Stimulated activated CD8-positive, alpha-beta memory T cell treated with anti-CD3 and anti-CD28 coated beads, Interleukin-15, amount 100 ng/mL, for 4 hours (primary cell): ENCODE measurements around the gene CNNM3.
A peak's percentile ranks its signal among the peaks of the same experiment; 100 is the strongest.
"Not testable (repeated sequence)": the region's sequence is repeated elsewhere in the genome, so short reads cannot be mapped to it uniquely, and the experiment has no call there.

Experiments
- DNase-seq, 2 donors: peaks; one replicate each; pipeline ENCODE4 v3.0.0-alpha.2; 2020; ENCODE audit warnings: low read depth in 2 of 2

The CNNM3 gene

DNA sequence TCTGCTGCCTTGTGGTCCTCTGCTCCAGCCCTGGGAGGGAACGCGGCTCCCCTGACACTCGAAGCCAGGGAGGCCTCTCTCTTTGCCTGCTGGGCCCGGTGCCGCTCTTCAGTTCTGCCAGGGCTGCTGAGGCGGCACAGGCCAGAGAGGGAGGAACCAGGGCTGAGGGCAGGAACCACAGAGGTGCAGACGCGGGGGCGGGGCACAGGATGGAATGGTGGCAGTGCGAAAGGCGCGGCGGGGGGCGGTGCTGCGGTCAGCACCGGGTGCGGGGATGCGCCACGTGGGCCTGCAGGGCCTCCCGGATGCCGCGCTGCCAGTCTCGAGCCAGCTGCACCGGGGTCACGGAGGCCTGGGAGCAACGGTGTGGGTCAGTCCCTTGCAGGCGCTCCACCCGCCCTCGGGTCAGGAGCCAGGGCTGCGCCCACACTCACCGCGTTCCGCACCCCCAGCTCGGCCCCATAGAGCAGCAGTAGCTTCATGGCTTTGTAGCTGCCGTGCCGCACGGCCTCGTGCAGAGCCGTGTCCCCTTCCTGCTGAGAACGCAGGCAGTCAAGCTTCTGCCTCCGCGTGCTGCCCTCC lies 23.3 kb downstream of the CNNM3 start:
- peak; percentile 46 to 59 for DNase-seq

DNA sequence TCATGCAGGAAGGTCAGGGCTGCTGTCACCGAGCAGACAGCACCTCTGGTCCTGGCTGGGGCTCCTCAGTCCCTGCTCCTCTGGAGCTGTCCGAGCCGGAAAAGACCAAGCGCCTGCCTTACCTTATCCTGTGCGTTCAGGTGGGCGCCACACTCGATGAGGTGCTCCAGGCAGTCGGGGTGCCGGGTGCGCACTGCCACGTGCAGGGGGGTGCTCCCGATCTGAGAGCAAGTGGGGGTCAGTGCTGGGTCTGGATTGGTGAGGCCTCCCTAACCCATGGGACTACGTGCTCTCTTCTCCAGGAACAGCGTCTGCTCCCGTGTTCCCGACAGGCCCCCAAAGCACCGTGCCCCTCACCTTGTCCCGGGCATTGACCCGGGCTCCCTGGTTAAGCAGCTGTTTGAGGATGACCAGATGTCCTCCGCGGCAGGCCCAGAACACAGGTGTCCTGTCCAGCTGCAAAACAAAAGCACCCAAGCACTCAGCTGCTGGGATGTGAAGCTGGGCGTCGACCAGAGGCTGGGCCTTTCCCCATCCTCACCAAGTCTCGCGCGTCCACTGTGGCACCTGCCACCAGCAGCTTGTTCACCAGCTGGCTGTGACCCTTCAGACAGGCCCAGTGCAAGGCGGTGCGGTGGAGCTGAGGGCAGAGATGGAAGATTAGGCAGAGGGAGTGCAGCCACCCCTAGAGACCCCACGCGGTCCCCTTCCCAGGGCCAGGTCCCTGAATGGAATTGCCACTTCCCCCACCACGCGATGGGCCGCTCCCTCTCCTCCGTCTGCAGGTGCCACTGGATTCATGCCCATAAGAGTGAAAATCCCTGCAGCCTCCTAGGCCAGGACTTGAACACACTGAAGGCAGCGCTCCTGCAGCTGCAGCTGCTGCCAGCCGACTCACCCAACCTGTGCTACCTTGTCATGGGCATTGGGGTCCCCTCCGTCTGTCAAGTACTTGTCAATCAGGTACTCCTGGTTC lies 24.1 kb downstream of the CNNM3 start:
- no peak for DNase-seq

DNA sequence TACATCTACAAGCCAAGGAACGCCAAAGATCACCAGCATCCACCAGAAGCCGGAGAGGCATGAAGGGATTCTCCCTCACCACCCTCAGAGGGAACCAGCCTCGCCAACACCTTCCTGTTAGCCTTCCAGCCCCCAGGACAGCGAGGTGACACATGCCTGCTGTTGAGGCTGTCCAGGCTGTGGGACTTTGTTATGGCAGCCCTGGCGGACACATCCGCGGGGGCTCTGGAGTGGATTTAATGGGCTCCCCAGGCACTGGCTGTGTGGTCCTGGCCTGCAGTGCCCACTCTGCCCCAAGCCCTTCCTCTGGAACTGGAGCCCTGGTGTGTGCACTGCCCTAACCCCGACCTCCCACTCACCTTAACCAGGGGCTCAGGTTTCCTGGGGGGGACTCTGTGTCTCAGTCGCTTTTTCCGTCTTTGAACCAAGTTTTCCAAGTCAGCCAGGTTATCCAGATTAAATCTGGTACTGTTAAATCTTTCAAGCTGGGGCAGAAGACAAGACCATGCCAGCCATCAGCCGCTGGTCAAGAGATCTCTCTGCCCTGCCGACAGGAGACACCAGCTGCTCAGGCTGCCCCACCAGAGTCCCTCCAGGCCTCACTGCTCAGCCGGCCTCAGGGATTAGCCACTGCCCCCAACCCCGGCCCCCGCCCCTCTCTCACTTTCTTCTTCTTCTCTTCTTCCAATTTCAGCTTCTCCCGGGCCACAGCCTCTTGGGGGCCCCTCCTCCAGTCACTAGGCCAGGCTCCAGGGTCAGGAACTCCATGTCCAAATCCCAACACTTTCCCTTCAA lies 25.8 kb downstream of the CNNM3 start:
- no peak for DNase-seq

DNA sequence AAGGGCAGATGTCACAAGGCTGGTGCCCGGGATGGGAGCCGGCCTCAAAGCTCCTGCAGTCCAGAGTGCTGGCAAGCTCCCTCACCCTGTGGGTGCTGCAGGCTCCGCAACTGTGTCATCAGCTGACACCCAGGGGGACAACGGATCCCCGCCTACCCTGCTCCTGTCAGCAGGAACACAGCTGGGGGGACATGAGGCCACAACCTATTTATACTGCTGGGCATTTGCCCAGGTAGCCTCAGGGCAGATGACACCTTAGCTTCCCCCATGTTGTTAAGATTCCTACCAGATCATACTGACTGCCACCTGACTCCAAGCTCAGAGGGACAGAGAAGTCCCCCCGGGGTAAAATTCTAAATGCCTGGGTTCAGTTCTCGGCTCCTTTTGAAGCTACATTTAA lies 26.5 kb downstream of the CNNM3 start:
- no peak for DNase-seq

DNA sequence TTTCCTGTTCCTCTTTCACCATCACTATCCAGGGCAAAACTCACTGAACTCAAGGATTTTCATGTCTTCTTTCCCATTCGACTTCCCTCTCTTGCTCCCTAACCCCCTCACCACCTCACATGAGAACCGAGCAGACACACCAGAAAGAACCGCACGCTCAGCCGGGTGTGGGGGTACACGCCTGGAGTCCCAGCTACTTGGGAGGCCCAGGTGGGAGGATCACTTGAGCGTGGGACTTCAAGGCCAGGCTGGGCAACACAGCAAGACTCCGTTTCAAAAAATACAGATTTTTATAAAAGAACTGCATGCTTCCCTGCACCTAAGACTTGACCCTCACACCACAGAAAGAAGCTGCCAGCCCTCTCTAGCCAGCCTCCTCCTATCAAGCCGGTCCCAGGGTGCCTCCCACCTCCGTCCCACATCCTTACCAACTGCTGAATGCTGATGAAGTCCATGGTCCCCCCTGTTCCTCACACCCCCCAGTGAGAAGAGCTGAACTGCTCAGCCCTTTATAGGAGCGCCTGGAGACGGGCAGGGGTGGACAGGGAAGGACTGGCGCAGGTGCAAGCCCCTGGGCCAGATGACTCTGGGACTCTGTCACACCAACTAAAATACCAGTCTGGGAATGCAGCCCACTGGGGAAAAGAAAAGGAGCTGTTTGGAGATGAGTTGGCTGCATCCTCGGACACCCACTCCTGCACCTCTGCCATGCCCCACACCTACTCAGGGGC lies 27.6 kb downstream of the CNNM3 start, which contains the start of gene ANKRD23:
TSS of gene ANKRD23 (minus strand) at position 484 of the 731 bp plus-strand sequence. CDS start at position 455, 29 bp downstream.
- no peak for DNase-seq

DNA sequence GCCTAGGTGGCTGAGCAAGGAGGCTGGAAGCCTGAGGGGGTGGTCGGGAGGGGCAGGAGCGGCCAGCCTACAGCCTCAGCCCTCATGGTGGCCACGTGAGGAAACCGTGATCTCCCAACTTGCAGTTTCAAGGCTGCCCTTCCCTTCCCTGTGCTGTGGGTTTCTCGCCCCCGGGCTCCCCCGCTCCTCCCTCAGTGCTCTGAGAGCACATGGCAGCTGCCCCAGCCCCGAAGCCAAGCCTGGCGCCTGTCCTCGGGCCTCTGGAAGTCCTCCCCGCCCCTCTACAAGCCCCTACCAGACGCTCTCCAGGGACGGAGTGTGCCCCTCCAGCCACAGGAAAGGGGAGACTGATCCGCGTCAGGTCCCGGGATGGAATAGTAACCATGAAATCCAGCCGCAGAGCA lies 28.3 kb downstream of the CNNM3 start:
- DNase-seq = no peak

DNA sequence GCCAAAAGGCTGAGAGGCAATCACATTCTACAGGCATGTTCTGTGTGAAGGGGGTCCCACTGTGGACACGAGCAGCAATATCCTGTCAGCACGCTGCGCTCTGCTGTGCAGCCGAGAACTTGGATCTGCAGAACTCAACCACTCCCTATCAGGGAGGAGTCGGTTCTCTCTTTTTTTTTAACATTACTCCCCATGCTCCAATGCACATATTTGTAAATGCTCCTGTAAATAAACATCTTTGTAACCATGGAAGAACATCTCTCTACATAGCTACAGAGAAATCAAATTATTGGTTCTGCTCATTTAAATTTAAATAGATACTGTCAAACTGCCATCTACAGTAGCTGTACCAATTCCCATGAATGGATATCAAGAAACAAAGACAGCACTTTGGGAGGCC lies 30.8 kb downstream of the CNNM3 start:
- DNase-seq = no peak

DNA sequence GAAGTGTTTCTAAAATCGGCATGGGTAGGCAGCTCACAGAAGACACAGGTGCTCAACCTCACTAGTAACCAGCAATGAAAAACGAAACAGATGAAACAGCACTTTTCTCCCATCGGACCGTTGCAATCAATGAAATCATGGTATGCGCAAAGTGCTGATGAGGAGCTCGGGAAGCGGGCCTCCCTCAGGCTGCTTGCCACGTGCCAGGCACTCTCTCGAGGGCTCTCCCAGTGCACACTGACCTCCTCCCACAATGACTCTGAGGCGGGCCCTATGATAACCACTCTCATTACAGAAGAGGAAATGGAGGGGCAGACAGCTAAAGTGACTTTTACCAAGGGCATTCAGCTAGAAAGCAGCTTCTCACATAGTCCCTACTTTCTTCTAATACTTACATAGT lies 31.5 kb downstream of the CNNM3 start:
- no peak for DNase-seq

DNA sequence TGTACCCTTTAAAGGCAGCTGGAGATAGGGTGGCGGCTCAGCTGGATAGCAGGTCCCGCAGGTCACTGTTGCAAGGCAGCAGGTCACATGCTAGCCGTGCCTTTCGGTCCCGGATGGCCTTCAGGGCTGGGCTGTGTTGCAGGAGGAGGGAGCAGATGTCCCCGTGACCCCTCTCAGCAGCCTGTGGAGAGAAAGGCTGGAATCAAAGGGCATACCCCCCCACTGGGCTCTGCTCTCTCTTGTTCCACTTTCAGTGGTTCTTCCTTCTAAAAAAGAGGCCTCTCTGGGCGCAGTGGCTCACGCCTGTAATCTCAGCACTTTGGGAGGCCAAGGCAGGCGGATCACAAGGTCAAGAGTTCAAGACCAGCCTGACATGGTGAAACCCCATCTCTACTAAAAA lies 32.2 kb downstream of the CNNM3 start:
- no peak for DNase-seq

DNA sequence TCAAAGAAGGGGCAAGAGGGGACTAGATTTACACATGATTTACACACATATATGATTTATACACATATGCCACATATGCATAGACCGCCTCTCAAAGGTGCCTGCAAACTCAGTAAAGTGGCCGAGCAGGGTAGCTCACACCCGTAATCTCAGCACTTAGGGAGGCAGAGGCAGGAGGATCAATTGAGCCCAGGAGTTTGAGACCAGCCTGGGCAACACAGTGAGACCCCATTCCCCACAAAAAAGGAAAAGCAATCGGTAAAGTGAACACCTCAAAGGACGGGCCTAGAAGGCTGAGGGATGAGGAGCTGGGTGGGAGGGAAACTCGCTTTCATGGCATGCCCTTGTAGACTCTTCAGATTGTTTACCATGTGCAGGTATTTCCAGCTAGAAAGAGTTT lies 36.6 kb downstream of the CNNM3 start:
- DNase-seq = no peak

DNA sequence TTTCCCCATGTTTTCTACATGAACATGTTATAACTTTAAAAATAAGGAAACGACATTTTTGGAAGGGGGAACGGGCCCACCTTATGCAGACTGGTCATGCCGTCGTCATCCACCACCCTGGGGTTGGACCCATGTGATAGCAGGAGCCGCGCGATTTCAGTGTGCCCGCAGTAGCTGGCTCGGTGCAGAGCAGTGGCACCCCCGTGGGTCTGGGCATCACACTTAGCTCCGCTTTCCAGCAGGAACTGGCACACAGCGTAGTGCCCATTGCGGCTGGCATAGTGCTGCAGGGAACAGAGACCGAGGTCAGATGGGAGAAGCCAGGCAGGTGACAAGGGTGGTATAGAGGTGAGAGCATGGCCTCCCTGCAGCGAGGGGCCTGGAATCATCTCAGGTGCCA lies 37.3 kb downstream of the CNNM3 start:
- no peak for DNase-seq

DNA sequence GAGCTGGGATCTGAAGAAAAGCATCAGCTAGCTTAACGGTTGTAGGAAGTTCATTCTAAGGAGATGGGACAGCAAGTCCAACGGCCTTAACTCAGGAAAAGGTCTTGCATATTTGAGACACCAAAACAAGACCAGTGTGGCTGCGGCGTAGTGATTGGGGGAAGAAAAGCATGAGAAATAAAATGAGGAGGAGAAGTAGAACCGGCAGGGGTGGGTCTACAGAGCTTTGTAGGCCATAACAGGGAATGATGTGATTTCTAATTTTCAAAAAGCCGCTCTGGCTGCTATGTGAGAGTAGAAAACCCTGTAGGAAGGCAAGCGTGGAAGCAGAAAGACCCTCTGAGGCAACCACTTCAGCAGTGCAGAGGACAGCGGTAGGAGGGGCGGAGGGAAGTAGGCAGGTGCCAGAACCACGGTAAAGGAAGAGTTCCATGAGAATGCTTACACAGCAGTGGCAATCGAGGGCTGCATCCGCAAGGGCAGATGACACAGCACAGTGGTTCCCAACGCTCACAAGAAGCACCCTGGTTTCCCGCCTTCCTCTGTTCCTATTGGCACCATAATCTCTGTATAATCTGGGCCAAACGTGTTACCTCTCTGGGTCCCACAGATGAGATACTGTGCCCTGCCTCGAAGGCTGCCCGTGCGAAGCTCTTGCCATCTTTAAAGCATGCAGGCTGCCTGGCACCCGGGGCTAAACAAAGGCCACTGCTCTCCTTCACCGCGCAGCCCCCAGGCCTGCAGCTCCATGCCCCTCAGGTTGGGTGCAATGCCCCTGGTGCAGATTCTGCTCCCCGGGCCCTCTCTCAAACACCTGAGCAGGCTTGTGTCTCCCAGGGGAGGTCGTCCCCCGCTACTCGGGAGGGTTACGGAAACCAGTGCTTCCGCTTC lies 41.0 kb downstream of the CNNM3 start:
- no peak for DNase-seq

DNA sequence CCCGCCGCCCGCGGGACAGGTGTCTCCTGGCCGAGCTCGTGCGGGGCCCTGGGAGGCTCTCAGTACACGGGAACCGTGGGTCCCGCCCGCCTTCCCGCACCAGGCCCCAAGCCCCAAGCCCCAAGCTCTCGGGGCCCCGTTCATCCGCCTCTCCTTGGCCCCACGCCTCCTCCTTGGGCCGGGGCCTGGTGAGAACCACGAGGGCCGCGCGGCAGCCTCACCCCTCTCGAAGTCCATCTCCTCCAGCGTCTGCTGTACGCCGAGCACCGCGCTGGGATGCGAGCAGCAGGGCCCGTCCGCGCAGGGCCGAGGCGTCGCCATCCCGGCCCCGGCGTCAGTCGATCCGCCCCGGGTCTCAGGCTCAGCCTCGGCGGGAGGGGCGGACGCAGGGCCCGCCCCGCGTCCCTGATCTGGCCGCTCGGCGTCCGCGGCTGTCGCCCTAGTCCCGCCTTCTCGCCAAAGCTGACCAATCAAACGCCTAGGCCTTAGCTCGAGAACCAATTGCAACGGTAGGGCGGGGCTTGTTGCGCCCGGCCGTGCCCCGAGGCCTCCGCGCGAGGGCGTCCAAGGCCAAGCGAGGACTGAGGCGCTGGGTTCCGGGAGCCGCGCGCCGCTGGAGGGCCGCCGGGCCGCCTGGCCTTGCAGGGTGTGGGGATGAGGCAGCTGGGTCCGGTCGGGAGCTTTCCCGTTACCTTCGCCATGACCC lies 41.8 kb downstream of the CNNM3 start, which contains the start of gene ANKRD39:
TSS of gene ANKRD39 (minus strand) at position 350 of the 706 bp plus-strand sequence. CDS start at position 321, 29 bp downstream.
- DNase-seq = peak; percentile 94

DNA sequence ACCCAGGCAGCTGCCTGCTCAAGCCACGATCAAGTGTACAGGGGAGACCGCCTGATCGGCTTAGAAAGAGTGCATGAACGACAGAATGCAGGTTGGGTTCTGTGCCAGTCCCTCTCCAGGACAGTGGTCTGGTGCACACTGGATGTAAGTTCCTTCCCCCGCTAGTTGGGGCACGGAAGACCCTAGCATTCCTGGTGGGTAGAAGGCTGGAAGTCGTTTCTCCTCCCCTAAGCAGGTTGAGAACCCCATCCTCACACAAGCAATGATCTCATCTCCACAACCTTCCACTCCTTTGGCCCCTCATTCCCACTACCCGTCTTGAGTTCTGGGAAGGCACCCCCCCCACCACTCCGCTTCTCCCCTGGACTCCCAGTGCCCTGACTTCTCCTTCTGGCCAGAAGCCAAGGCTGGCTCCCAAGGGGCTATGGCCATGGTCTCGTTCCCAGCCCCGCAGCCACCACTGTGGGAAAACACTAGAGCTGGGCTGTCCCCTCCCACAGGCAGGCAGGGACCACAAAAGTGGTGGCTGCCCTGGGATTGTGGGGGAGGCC lies 43.1 kb downstream of the CNNM3 start:
- no peak for DNase-seq

DNA sequence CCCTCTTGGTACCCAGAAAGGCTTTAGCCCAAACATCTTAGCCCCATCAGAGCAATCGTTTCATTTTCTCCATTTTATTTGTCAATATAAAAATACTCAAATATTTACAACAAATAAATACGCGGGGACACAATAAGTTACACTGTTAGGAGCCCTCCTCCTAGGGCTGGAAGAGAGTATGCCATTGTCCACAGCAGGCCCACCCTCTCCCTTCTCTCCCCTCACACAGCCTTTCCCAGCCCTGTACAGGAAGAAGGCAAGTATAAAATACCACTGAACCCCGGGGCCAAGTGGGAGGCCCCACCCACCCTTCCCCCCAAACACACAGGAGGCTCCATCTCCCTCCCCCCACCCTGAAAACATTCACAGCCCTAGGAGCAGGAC lies 43.6 kb downstream of the CNNM3 start:
- no peak for DNase-seq

DNA sequence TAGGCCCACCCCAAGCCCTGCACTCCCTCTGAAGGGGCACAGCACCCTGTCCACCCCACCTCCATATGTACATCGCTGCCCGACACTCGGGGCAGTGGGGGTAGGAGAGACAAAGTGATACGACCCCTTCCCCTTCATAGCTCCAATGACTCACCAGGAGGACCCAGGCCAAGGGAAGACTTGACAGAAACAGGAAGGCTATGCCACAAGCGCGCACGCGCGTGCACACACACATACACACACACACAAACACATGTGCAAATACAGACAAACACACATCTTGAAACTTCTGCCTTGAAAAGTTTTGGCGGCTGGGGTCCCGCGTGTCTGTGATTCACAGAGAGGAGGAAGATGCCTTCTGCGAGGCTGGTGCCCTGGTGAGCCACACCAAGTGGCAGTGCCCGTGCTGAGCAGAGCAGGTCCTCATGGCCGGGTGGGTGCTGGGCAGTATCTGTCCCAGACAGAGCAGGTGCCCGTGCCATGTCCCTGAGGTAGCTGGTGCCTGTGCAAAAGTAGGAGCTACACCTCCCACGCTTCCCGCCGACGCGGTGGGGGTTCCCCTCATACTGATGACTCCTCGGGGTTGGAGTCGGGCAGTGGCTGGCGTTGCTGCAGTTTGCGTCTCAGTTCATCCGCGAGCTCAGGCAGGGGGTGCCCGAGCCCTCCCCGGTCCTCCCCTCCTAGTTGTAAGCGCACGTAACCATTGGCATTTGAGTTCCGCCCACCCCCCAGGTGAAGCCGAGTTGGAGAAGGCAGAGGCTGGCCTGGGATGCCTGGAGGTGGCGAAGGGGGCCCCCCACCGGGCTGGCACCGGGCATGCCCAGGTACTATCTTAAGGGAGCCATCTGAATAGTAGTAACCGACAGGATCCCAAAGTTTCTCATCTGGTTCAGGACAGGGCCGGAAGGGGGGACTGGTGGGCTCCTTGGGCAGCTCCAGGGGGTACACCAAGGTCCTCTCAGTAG lies 44.3 kb downstream of the CNNM3 start:
- no peak for DNase-seq

DNA sequence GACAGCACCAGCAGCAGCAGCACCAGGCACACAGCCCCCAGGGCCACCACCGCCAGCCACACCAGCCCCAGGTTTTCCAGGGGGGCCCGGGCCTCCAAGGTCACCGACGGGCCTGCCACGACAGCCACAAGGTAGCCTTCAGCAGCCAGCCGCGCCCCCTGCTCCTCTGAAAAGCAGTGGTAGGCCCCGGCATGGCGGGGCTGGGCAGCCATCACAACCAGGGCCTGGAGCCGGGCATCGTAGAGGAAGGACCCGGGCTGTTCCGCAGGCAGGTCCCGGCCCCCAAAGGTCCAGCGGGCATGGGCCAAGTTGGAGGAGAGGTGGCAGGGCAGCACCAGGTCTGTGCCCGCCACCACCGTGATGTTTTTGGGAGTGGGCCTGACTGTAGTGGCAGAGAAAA lies 45.0 kb downstream of the CNNM3 start:
- DNase-seq = no peak

DNA sequence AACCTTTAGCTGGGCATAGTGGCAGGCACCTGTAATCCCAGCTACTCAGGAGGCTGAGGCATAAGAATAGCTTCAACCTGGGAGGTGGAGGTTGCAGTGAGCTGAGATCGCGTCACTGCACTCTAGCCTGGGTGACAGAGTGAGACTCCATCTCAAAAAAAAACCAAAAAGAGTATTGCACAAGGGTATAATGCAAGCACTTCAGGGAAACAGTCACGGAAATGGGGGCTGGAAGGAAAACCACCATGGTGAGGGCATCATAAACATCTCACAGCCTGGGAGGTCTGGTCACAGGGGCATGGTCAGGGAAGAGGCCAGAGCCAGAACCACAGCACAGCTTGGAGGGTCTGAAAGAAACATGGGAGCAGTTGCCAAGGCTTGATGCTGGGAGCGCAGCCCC lies 47.0 kb downstream of the CNNM3 start:
- DNase-seq = not testable (repeated sequence)
